Nephron progenitor cell (in vitro differentiated cells): Measurements from ENCODE around the gene FTCD.
"Not testable (repeated sequence)": the region's sequence is repeated elsewhere in the genome, so short reads cannot be mapped to it uniquely, and the experiment has no call there.

ENCODE experiments used
- DNase-seq: peaks from one replicate; pipeline ENCODE4 v3.0.0; 2021
- H3K27ac Mint-ChIP-seq: 2 replicates; pipeline ENCODE4 v1.8.0; 2021; ENCODE audit warnings: mild to moderate bottlenecking, moderate library complexity, mixed read lengths
- H3K27me3 Mint-ChIP-seq: 2 replicates; pipeline ENCODE4 v1.8.0; 2021; ENCODE audit warnings: mild to moderate bottlenecking, low read depth, mixed read lengths; ENCODE audit not compliant: poor library complexity
- H3K36me3 Mint-ChIP-seq: 2 replicates; pipeline ENCODE4 v1.8.0; 2021; ENCODE audit warnings: low read depth, mixed read lengths
- H3K4me1 Mint-ChIP-seq: 2 replicates; pipeline ENCODE4 v1.8.0; 2021; ENCODE audit warnings: mixed read lengths
- H3K4me3 Mint-ChIP-seq: 2 replicates; pipeline ENCODE4 v1.8.0; 2021; ENCODE audit warnings: mild to moderate bottlenecking, moderate library complexity, mixed read lengths
- H3K9me3 Mint-ChIP-seq: 2 replicates; pipeline ENCODE4 v1.8.0; 2021; ENCODE audit warnings: mild to moderate bottlenecking, moderate library complexity, mixed read lengths
- CTCF ChIP-seq: fragments of 200-600 bp; sonication (generic); IDR thresholded peaks from 2 replicates; pipeline ENCODE4 v1.5.0; 2021; ENCODE audit warnings: antibody characterized with exemption

FTCD gene

GRCh38 chr21:46172863-46173528 is 17.6 kb upstream of the FTCD start:
- H3K27ac Mint-ChIP-seq = no peak overlapping the region
- H3K27me3 Mint-ChIP-seq = peaks cover 3% of the 10 kb centered on the region
- no peak for DNase-seq
- peaks cover 17% of the 10 kb centered on the region for H3K4me1 Mint-ChIP-seq
- H3K4me3 Mint-ChIP-seq = no peak overlapping the region
- H3K36me3 Mint-ChIP-seq = peaks cover 66% of the 10 kb centered on the region
- peaks cover 58% of the 10 kb centered on the region for H3K9me3 Mint-ChIP-seq
- no peak for TF ChIP-seq CTCF

- DNase-seq = no peak
- H3K36me3 Mint-ChIP-seq = peaks cover 64% of the 10 kb centered on the region
- peaks cover 17% of the 10 kb centered on the region for H3K4me1 Mint-ChIP-seq
- peaks cover 51% of the 10 kb centered on the region for H3K9me3 Mint-ChIP-seq
- no peak for TF ChIP-seq CTCF
- peaks cover 3% of the 10 kb centered on the region for H3K27me3 Mint-ChIP-seq
- no peak overlapping the region for H3K27ac Mint-ChIP-seq
- no peak overlapping the region for H3K4me3 Mint-ChIP-seq
Measured at GRCh38 chr21:46171996-46172862, 16.9 kb upstream of the FTCD start.

- no peak for DNase-seq
- Mint-ChIP-seq H3K4me3 (no peak overlapping the region), H3K36me3 (peaks cover 63% of the 10 kb centered on the region), H3K27me3 (peaks cover 3% of the 10 kb centered on the region), H3K9me3 (peaks cover 44% of the 10 kb centered on the region), H3K4me1 (peaks cover 17% of the 10 kb centered on the region), H3K27ac (no peak overlapping the region)
- no peak for TF ChIP-seq CTCF
Measured at GRCh38 chr21:46171585-46171984, 16.2 kb upstream of the FTCD start.

GRCh38 chr21:46170436-46171193 is 15.2 kb upstream of the FTCD start:
- peaks cover 35% of the 10 kb centered on the region for H3K9me3 Mint-ChIP-seq
- DNase-seq, H3K27ac Mint-ChIP-seq, H3K27me3 Mint-ChIP-seq, H3K4me3 Mint-ChIP-seq: not testable (repeated sequence)
- H3K36me3 Mint-ChIP-seq = peaks cover 60% of the 10 kb centered on the region
- peaks cover 17% of the 10 kb centered on the region for H3K4me1 Mint-ChIP-seq

GRCh38 chr21:46168659-46169386 is 13.4 kb upstream of the FTCD start:
- H3K4me3 Mint-ChIP-seq = no peak overlapping the region
- no peak for DNase-seq
- peaks cover 63% of the 10 kb centered on the region for H3K36me3 Mint-ChIP-seq
- H3K27ac Mint-ChIP-seq = peak overlapping the region; percentile 48
- no peak for TF ChIP-seq CTCF
- H3K4me1 Mint-ChIP-seq = peaks cover 22% of the 10 kb centered on the region
- no peaks in the 10 kb centered on the region for H3K27me3 Mint-ChIP-seq
- H3K9me3 Mint-ChIP-seq = peaks cover 17% of the 10 kb centered on the region
